H9 (cell line): ENCODE measurements around the gene CACNA1I. TPM values are rescaled to one million over a fixed set of nuclear protein-coding genes. Genes with fewer than 3 reads are reported as not detected.

Experiments used
- DNase-seq: peaks from one replicate; pipeline ENCODE4 v3.0.0-alpha.2; 2017
- H2AFZ ChIP-seq: one replicate; pipeline ENCODE4 v1.6.1; 2013; ENCODE audit warnings: mild to moderate bottlenecking, low read length, control low read depth, moderate library complexity
- H2AK5ac ChIP-seq: 2 replicates; pipeline ENCODE4 v1.6.1; 2013; ENCODE audit warnings: low read length, control low read depth, mixed read lengths; ENCODE audit not compliant: insufficient read length
- H2BK120ac ChIP-seq: one replicate; pipeline ENCODE4 v1.6.1; 2013; ENCODE audit warnings: low read depth, mild to moderate bottlenecking, low read length, control low read depth, inconsistent platforms; ENCODE audit not compliant: poor library complexity, severe bottlenecking
- H2BK12ac ChIP-seq: 2 replicates; pipeline ENCODE4 v1.6.1; 2013; ENCODE audit warnings: low read length, control low read depth, mixed read lengths, low read depth; ENCODE audit not compliant: insufficient read length
- H2BK15ac ChIP-seq: 2 replicates; pipeline ENCODE4 v1.6.1; 2013; ENCODE audit warnings: low read depth, low read length, control low read depth
- H2BK20ac ChIP-seq: one replicate; pipeline ENCODE4 v1.6.1; 2013; ENCODE audit warnings: low read depth, mild to moderate bottlenecking, low read length, control low read depth, inconsistent platforms; ENCODE audit not compliant: poor library complexity, severe bottlenecking
- H2BK5ac ChIP-seq: 2 replicates; pipeline ENCODE4 v1.6.1; 2013; ENCODE audit warnings: low read length, control low read depth, mixed read lengths; ENCODE audit not compliant: insufficient read length
- H3K14ac ChIP-seq: 2 replicates; pipeline ENCODE4 v1.6.1; 2013; ENCODE audit warnings: low read length, control low read depth; ENCODE audit not compliant: insufficient read depth
- H3K18ac ChIP-seq: 2 replicates; pipeline ENCODE4 v1.6.1; 2013; ENCODE audit warnings: low read depth, mild to moderate bottlenecking, mixed read lengths, low read length, control low read depth; ENCODE audit not compliant: insufficient read length
- H3K23ac ChIP-seq: 2 replicates; pipeline ENCODE4 v1.6.1; 2013; ENCODE audit warnings: low read length, control low read depth, mixed read lengths, low read depth; ENCODE audit not compliant: insufficient read length
- H3K23me2 ChIP-seq: 2 replicates; pipeline ENCODE4 v1.6.1; 2013; ENCODE audit warnings: low read depth, mild to moderate bottlenecking, mixed read lengths, low read length, control low read depth; ENCODE audit not compliant: insufficient read length, poor library complexity, severe bottlenecking
- H3K27ac ChIP-seq: 2 replicates; pipeline ENCODE4 v1.5.1; 2013; ENCODE audit warnings: low read length, control low read depth, mixed read lengths, low read depth; ENCODE audit not compliant: insufficient read length
- H3K27me3 ChIP-seq: 2 replicates; pipeline ENCODE4 v1.6.1; 2013; ENCODE audit warnings: low read length, control low read depth, inconsistent platforms; ENCODE audit not compliant: insufficient read depth
- H3K4ac ChIP-seq: 2 replicates; pipeline ENCODE4 v1.6.1; 2013; ENCODE audit warnings: low read depth, mild to moderate bottlenecking, control low read depth, inconsistent platforms, low read length, moderate library complexity
- H3K4me1 ChIP-seq: 2 replicates; pipeline ENCODE4 v1.6.1; 2013; ENCODE audit warnings: low read length, control low read depth, inconsistent platforms; ENCODE audit not compliant: insufficient read depth
- H3K4me2 ChIP-seq: 2 replicates; pipeline ENCODE4 v1.6.1; 2013; ENCODE audit warnings: low read length, control low read depth, mixed read lengths; ENCODE audit not compliant: insufficient read length, insufficient read depth
- H3K56ac ChIP-seq: 2 replicates; pipeline ENCODE4 v1.6.1; 2013; ENCODE audit warnings: low read depth, mild to moderate bottlenecking, mixed read lengths, low read length, control low read depth; ENCODE audit not compliant: insufficient read length
- H3K79me1 ChIP-seq: 2 replicates; pipeline ENCODE4 v1.6.1; 2013; ENCODE audit warnings: low read depth, mild to moderate bottlenecking, moderate library complexity, low read length, control low read depth, inconsistent platforms; ENCODE audit not compliant: insufficient read depth, poor library complexity, severe bottlenecking
- H3K79me2 ChIP-seq: 2 replicates; pipeline ENCODE4 v1.6.1; 2013; ENCODE audit warnings: low read length, control low read depth, inconsistent platforms; ENCODE audit not compliant: insufficient read depth
- H3K9ac ChIP-seq: 2 replicates; pipeline ENCODE4 v1.6.1; 2013; ENCODE audit warnings: low read length, control low read depth, mixed read lengths; ENCODE audit not compliant: insufficient read length; ENCODE audit errors: extremely low read depth
- H3K9me3 ChIP-seq: one replicate; pipeline ENCODE4 v1.6.1; 2013; ENCODE audit warnings: low read depth, low read length, inconsistent platforms; ENCODE audit not compliant: control insufficient read depth
- H3T11ph ChIP-seq: one replicate; pipeline ENCODE4 v1.6.1; 2013; ENCODE audit warnings: mild to moderate bottlenecking, low read length, control low read depth, inconsistent platforms
- H4K20me1 ChIP-seq: one replicate; pipeline ENCODE4 v1.6.1; 2013; ENCODE audit not compliant: control insufficient read depth, insufficient read length, insufficient read depth
- H4K5ac ChIP-seq: 2 replicates; pipeline ENCODE4 v1.6.1; 2013; ENCODE audit warnings: low read depth, mild to moderate bottlenecking, mixed read lengths, low read length, control low read depth; ENCODE audit not compliant: insufficient read length
- H4K8ac ChIP-seq: replicated peaks from 2 replicates; pipeline ENCODE4 v1.6.1; 2013; ENCODE audit warnings: low read length, control low read depth, mixed read lengths, low read depth; ENCODE audit not compliant: insufficient read length
- H4K91ac ChIP-seq: 2 replicates; pipeline ENCODE4 v1.6.1; 2013; ENCODE audit warnings: low read depth, mild to moderate bottlenecking, moderate library complexity, mixed read lengths, low read length, control low read depth; ENCODE audit not compliant: insufficient read length
- H3K27ac Mint-ChIP-seq, 3 experiments: 2 replicates in 2 of 3; 3 replicates in 1 of 3; pipeline ENCODE4 v1.8.0; 2020 to 2021; ENCODE audit warnings: mixed read lengths in 3 of 3, mild to moderate bottlenecking in 1 of 3, moderate library complexity in 1 of 3
- H3K27me3 Mint-ChIP-seq: 2 replicates; pipeline ENCODE4 v1.8.0; 2021; ENCODE audit warnings: low read depth, mild to moderate bottlenecking, moderate library complexity, mixed read lengths
- H3K36me3 Mint-ChIP-seq, 3 experiments: 2 replicates in 2 of 3; 3 replicates in 1 of 3; pipeline ENCODE4 v1.8.0; 2020 to 2021; ENCODE audit warnings: low read depth in 3 of 3, mixed read lengths in 3 of 3; ENCODE audit not compliant: insufficient read depth in 1 of 3
- H3K4me1 Mint-ChIP-seq, 2 experiments: 2 replicates each; pipeline ENCODE4 v1.8.0; 2020; ENCODE audit warnings: mixed read lengths in 2 of 2
- H3K4me3 Mint-ChIP-seq, 2 experiments: 2 replicates in 1 of 2; 3 replicates in 1 of 2; pipeline ENCODE4 v1.8.0; 2020 to 2021; ENCODE audit warnings: mild to moderate bottlenecking in 2 of 2, mixed read lengths in 2 of 2, moderate library complexity in 1 of 2
- H3K9me3 Mint-ChIP-seq, 2 experiments: 2 replicates in 1 of 2; 3 replicates in 1 of 2; pipeline ENCODE4 v1.8.0; 2020; ENCODE audit warnings: mild to moderate bottlenecking in 2 of 2, mixed read lengths in 2 of 2, moderate library complexity in 1 of 2
- WGBS: extraction: QIAGEN DNeasy Blood & Tissue Kit; methylation state at CpG from one replicate; pipeline ENCODE4 v1.1.7; 2013; ENCODE audit warnings: missing lambda C conversion rate, low lambda C conversion rate, mixed read lengths; ENCODE audit not compliant: insufficient read length; ENCODE audit errors: extremely low coverage; 5-methylcytosine and 5-hydroxymethylcytosine counted together
- total RNA-seq: library from RNA; stranded (reverse); gene quantifications from 2 replicates; pipeline ENCODE4 v1.2.1, GENCODE V29; 2021
- TF ChIP-seq, protein P1 (sequence below): fragments of 200-600 bp; sonication (generic); conservative IDR thresholded peaks from 3 replicates; pipeline ENCODE4 v1.8.0; 2021; ENCODE audit warnings: antibody characterized with exemption, mild to moderate bottlenecking

CACNA1I gene
- total RNA-seq, 1 experiment from 2014 or later: 0.50 TPM

DNA sequence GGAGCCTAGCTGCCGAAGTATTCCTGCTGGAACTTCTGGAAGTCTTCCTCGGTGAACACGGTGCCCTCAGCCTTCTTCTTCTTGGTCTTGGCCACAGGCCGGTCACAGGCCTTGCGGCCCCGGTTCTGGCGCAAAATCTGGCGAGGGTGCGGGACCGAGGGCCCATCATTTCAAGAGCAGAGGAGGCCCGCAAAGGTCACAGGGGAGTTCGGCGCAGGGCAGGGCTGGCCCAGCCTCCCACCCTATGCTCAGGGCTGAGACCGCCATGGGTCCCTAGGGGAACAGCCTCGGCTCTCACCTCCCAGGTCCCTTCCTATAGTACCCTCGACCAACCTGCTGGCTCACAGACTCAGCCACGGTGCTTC is 41.1 kb upstream of the CACNA1I start:
- Histone ChIP-seq H2BK5ac (no peak overlapping the region), H2BK12ac (no peak overlapping the region), H3K79me1 (no peaks in the 10 kb centered on the region), H2BK15ac (no peak overlapping the region), H3K4ac (no peak overlapping the region), H3K23me2 (peaks cover 6% of the 10 kb centered on the region), H3K9ac (no peak overlapping the region), H3K27me3 (no peaks in the 10 kb centered on the region), H2BK120ac (no peak overlapping the region), H3K23ac (no peak overlapping the region), H3T11ph (no peak overlapping the region), H4K8ac (no peak overlapping the region), H3K79me2 (peaks cover 2% of the 10 kb centered on the region; the same call in 1 of the 2 replicates), H2BK20ac (no peak overlapping the region), H3K14ac (no peak overlapping the region), H3K4me1 (peaks cover 3% of the 10 kb centered on the region; the same call in 1 of the 2 replicates), H3K18ac (no peak overlapping the region), H3K4me2 (no peak overlapping the region), H4K91ac (no peak overlapping the region), H2AK5ac (no peak overlapping the region), H3K56ac (no peak overlapping the region), H4K20me1 (no peaks in the 10 kb centered on the region), H2AFZ (no peak overlapping the region), H3K27ac (no peak overlapping the region), H3K9me3 (no peaks in the 10 kb centered on the region), H4K5ac (no peak overlapping the region)
- Mint-ChIP-seq H3K36me3 (peaks cover 8 to 49% (median 40%) of the 10 kb centered on the region in 3 experiments), H3K4me3 (peak overlapping the region in 1 of 2 experiments; percentile 48; a peak in 1 of 5 replicates), H3K9me3 (no peaks in the 10 kb centered on the region; a peak in 2 of 5 replicates), H3K27me3 (no peaks in the 10 kb centered on the region), H3K4me1 (peaks cover 42 to 53% of the 10 kb centered on the region in 2 experiments), H3K27ac (no peak overlapping the region)
- TF ChIP-seq, protein P1, sequence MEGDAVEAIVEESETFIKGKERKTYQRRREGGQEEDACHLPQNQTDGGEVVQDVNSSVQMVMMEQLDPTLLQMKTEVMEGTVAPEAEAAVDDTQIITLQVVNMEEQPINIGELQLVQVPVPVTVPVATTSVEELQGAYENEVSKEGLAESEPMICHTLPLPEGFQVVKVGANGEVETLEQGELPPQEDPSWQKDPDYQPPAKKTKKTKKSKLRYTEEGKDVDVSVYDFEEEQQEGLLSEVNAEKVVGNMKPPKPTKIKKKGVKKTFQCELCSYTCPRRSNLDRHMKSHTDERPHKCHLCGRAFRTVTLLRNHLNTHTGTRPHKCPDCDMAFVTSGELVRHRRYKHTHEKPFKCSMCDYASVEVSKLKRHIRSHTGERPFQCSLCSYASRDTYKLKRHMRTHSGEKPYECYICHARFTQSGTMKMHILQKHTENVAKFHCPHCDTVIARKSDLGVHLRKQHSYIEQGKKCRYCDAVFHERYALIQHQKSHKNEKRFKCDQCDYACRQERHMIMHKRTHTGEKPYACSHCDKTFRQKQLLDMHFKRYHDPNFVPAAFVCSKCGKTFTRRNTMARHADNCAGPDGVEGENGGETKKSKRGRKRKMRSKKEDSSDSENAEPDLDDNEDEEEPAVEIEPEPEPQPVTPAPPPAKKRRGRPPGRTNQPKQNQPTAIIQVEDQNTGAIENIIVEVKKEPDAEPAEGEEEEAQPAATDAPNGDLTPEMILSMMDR: no peak; the same call in 2 of the 3 replicates
- DNase-seq: no peak
- whole genome bisulfite sequencing: no CpG with 5 or more reads among the region's 17 CpGs
